ENCODE results near the gene EDA. TPM values are rescaled to one million over a fixed set of nuclear protein-coding genes. Genes with fewer than 3 reads are reported as not detected.

Gene EDA
- total RNA-seq, 2 donors from 2014 or later: 13.1 to 14.9 TPM

GRCh38 chrX:70079297-70079696 is 463.4 kb downstream of the EDA start:
- H3K9me3 ChIP-seq: no peaks in the 10 kb centered on the region
- DNase-seq (ENCODE audit: low spot score): no peak
- H3K36me3 ChIP-seq: no peaks in the 10 kb centered on the region
- no peaks in the 10 kb centered on the region for H3K4me1 ChIP-seq
- no peaks in the 10 kb centered on the region for H3K27me3 ChIP-seq
- no peak overlapping the region for H3K27ac ChIP-seq
- no peak for TF ChIP-seq CTCF (IDR thresholded peaks at IDR 0.05)
- no peak overlapping the region for H3K4me3 ChIP-seq

- Histone ChIP-seq H3K36me3 (no peaks in the 10 kb centered on the region), H3K4me3 (no peak overlapping the region), H3K27ac (no peak overlapping the region), H3K27me3 (no peaks in the 10 kb centered on the region), H3K4me1 (no peaks in the 10 kb centered on the region), H3K9me3 (no peaks in the 10 kb centered on the region)
- no peak for TF ChIP-seq CTCF (IDR thresholded peaks at IDR 0.05)
- DNase-seq (ENCODE audit: low spot score): no peak
Measured at GRCh38 chrX:70079870-70080269, 464.0 kb downstream of the EDA start.

- Histone ChIP-seq H3K4me3 (no peak overlapping the region), H3K36me3 (no peaks in the 10 kb centered on the region), H3K9me3 (no peaks in the 10 kb centered on the region), H3K27me3 (no peaks in the 10 kb centered on the region), H3K27ac (no peak overlapping the region), H3K4me1 (peaks cover 0 to under 1% of the 10 kb centered on the region in 2 donors)
- no peak for TF ChIP-seq CTCF (IDR thresholded peaks at IDR 0.05)
- no peak for DNase-seq (ENCODE audit: low spot score)
Measured at GRCh38 chrX:70082723-70083122, 466.8 kb downstream of the EDA start.

GRCh38 chrX:70084592-70085240 is 468.8 kb downstream of the EDA start:
- DNase-seq (ENCODE audit: low spot score): no peak
- Histone ChIP-seq H3K4me1 (peaks cover 0 to 5% of the 10 kb centered on the region in 2 donors), H3K27me3 (no peaks in the 10 kb centered on the region), H3K4me3 (no peak overlapping the region), H3K27ac (no peak overlapping the region), H3K9me3 (no peaks in the 10 kb centered on the region), H3K36me3 (no peaks in the 10 kb centered on the region)
- TF ChIP-seq CTCF (IDR thresholded peaks at IDR 0.05): no peak

GRCh38 chrX:70087857-70088630 is 472.1 kb downstream of the EDA start:
- no peak for TF ChIP-seq CTCF (IDR thresholded peaks at IDR 0.05)
- Histone ChIP-seq H3K27ac (peak overlapping the region in 1 of 2 donors; percentile 35), H3K4me3 (no peak overlapping the region), H3K36me3 (no peaks in the 10 kb centered on the region), H3K9me3 (no peaks in the 10 kb centered on the region), H3K27me3 (no peaks in the 10 kb centered on the region), H3K4me1 (peaks cover 0 to 5% of the 10 kb centered on the region in 2 donors)
- DNase-seq (ENCODE audit: low spot score): no peak
